Measurements from ENCODE around the gene GHRH. TPM values are rescaled to one million over a fixed set of nuclear protein-coding genes. Genes with fewer than 3 reads are reported as not detected.

The GHRH gene
- total RNA-seq, 6 experiments from 2014 or later: not detected

DNA sequence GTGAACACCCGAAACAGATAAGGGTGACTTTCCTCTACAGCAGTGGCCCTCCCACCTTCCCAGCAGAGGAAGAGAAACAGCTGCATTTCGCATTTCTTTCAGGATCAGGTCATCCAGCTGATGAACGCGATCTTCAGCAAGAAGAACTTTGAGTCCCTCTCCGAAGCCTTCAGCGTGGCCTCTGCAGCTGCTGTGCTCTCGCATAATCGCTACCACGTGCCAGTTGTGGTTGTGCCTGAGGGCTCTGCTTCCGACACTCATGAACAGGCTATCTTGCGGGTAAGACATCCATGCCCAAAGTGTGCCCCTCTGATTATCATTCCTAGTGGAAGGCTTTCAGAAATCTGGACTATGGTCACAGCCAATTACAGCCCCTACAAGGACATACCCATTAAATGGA is 54.4 kb downstream of the GHRH start:
- Histone ChIP-seq H3K9me3 (no peaks in the 10 kb centered on the region), H3K27me3 (no peaks in the 10 kb centered on the region), H3K4me1 (no peaks in the 10 kb centered on the region), H3K27ac (no peak overlapping the region), H3K4me3 (no peak overlapping the region), H3K36me3 (peaks cover 0 to 96% (median 52%) of the 10 kb centered on the region in 4 donors)
- no peak for ATAC-seq
- intact Hi-C loops (cut with DNase I): no loop called here
- no peak for DNase-seq
- TF ChIP-seq, protein P1, sequence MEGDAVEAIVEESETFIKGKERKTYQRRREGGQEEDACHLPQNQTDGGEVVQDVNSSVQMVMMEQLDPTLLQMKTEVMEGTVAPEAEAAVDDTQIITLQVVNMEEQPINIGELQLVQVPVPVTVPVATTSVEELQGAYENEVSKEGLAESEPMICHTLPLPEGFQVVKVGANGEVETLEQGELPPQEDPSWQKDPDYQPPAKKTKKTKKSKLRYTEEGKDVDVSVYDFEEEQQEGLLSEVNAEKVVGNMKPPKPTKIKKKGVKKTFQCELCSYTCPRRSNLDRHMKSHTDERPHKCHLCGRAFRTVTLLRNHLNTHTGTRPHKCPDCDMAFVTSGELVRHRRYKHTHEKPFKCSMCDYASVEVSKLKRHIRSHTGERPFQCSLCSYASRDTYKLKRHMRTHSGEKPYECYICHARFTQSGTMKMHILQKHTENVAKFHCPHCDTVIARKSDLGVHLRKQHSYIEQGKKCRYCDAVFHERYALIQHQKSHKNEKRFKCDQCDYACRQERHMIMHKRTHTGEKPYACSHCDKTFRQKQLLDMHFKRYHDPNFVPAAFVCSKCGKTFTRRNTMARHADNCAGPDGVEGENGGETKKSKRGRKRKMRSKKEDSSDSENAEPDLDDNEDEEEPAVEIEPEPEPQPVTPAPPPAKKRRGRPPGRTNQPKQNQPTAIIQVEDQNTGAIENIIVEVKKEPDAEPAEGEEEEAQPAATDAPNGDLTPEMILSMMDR (IDR thresholded peaks at IDR 0.05): no peak
- TF ChIP-seq POLR2A (IDR thresholded peaks at IDR 0.05): no peak
- 90% methylated on average over 4 of the region's 11 CpGs for WGBS (ENCODE audit: insufficient coverage, low coverage, low lambda C conversion rate, missing lambda C conversion rate)

DNA sequence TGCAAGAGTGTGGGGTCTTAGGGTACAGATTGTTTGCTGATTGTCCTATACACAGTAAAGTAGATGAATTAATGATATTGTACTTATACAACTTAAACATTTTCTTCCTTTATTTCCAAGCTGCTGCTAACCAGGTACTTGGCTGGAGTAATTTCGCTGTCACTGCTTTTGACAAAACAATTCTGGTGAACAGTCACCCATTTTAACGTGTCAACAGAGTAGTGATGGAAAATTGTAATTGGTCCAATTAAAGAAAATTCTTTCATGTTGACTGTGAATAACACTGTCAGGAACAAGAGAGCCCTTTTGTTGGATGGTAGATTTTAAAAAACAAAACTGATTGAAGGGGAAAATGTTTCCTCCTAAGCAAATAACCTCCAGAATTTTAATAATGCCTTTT is 55.8 kb downstream of the GHRH start:
- Histone ChIP-seq H3K27me3 (no peaks in the 10 kb centered on the region), H3K4me3 (no peak overlapping the region), H3K27ac (no peak overlapping the region), H3K4me1 (no peaks in the 10 kb centered on the region), H3K9me3 (no peaks in the 10 kb centered on the region), H3K36me3 (peaks cover 0 to 94% (median 47%) of the 10 kb centered on the region in 4 donors)
- 83% methylated on average over 2 of the region's 2 CpGs for WGBS (ENCODE audit: insufficient coverage, low coverage, low lambda C conversion rate, missing lambda C conversion rate)
- intact Hi-C loops (cut with DNase I): no loop called here
- no peak for TF ChIP-seq POLR2A (IDR thresholded peaks at IDR 0.05)
- TF ChIP-seq, protein P1 (IDR thresholded peaks at IDR 0.05): no peak
- ATAC-seq (no peak), DNase-seq (no peak)

DNA sequence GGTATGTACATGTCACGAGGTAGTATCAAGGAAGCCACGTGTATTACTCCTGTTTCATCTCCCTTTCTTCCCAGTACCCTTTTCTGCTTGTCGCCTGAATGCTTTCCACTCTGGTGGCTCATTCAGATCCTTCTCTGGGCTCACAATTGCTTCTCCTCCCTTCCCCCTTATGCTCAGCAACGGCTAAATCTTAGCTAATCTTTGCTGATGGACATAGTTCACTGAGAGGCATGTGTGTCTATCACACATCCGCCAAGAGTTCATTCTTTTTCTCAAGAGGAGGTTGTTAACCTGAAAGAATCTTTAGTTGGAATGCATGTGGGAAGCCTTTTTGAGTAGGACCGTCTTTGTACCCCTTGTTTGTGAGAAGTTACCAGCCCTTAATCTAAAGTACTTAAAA is 56.5 kb downstream of the GHRH start:
- peaks cover 0 to 93% (median 45%) of the 10 kb centered on the region in 4 donors for H3K36me3 ChIP-seq
- DNase-seq (no peak), ATAC-seq (no peak)
- H3K27me3 ChIP-seq: no peaks in the 10 kb centered on the region
- no peaks in the 10 kb centered on the region for H3K9me3 ChIP-seq
- no peak overlapping the region for H3K4me3 ChIP-seq
- TF ChIP-seq, protein P1 (IDR thresholded peaks at IDR 0.05): no peak
- TF ChIP-seq POLR2A (IDR thresholded peaks at IDR 0.05): no peak
- intact Hi-C loops (cut with DNase I): no loop called here
- 66% methylated on average over 5 of the region's 6 CpGs for WGBS (ENCODE audit: insufficient coverage, low coverage, low lambda C conversion rate, missing lambda C conversion rate)
- peaks cover 0 to 4% (median 0%) of the 10 kb centered on the region in 4 donors for H3K4me1 ChIP-seq
- H3K27ac ChIP-seq: no peak overlapping the region

DNA sequence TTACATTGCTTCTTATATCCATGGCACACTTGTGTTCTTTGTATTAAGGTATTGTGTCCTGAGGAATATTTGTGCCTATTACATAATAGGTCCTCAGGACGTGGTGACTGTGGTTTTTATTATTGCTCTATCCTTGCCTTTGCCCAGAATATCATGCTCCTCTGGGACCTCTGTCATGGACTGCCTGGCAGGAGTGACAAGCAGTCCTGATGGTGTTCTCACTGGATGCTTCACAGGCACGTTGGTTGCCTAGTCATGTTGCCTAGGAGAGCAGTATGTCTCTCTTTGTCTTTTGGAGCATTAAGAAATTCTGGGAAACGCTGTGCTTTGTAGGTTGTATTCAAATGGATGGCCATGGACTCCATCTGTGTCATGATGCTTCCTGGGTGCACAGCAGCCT is 57.6 kb downstream of the GHRH start:
- ATAC-seq: no peak
- Histone ChIP-seq H3K4me3 (no peak overlapping the region), H3K4me1 (peaks cover 0 to 15% (median 0%) of the 10 kb centered on the region in 4 donors), H3K27me3 (no peaks in the 10 kb centered on the region), H3K27ac (no peak overlapping the region), H3K9me3 (no peaks in the 10 kb centered on the region), H3K36me3 (peaks cover 0 to 93% (median 40%) of the 10 kb centered on the region in 4 donors)
- 64% methylated on average over 1 of the region's 3 CpGs for WGBS (ENCODE audit: insufficient coverage, low coverage, low lambda C conversion rate, missing lambda C conversion rate)
- DNase-seq: no peak
- TF ChIP-seq POLR2A (IDR thresholded peaks at IDR 0.05): no peak
- TF ChIP-seq, protein P1 (IDR thresholded peaks at IDR 0.05): no peak
- intact Hi-C loops (cut with DNase I): no loop called here

Data from right lobe of liver (tissue), 6 donors.